Tibial nerve (tissue), 4 donors: Measurements from ENCODE around the gene TNRC18. TPM values are rescaled to one million over a fixed set of nuclear protein-coding genes. Genes with fewer than 3 reads are reported as not detected.

Experiments
- DNase-seq, 2 donors: peaks; one replicate each; pipeline ENCODE4 v3.0.0-alpha.2; 2019; ENCODE audit warnings: low spot score in 2 of 2
- H3K27ac ChIP-seq, 4 donors: fragments of 200-600 bp; sonication (generic) in 3 of 4; one replicate each; pipeline ENCODE4 v1.5.1; 2017 to 2019; ENCODE audit warnings: mild to moderate bottlenecking in 1 of 4
- H3K27me3 ChIP-seq, 2 donors: fragments of 200-600 bp; sonication (generic) in 1 of 2; one replicate each; pipeline versions ENCODE4 v1.5.1 to v1.6.0; 2017 to 2019
- H3K36me3 ChIP-seq, 3 donors: fragments of 200-600 bp; sonication (generic); one replicate each; pipeline ENCODE4 v1.5.1; 2018 to 2019
- H3K4me1 ChIP-seq, 4 donors: fragments of 200-600 bp; sonication (generic) in 3 of 4; one replicate each; pipeline ENCODE4 v1.5.1; 2017 to 2019
- H3K4me3 ChIP-seq, 4 donors: fragments of 200-600 bp; sonication (generic) in 3 of 4; one replicate each; pipeline ENCODE4 v1.5.1; 2017 to 2019; ENCODE audit warnings: mild to moderate bottlenecking in 1 of 4, moderate library complexity in 1 of 4
- H3K9me3 ChIP-seq, 4 donors: fragments of 200-600 bp; sonication (generic) in 3 of 4; one replicate each; pipeline ENCODE4 v1.5.1; 2017 to 2019
- CTCF ChIP-seq, 5 experiments: fragments of 200-600 bp in 3 of 5; fragments of 450-650 bp in 2 of 5; sonication (generic) in 3 of 5; IDR thresholded peaks; one replicate each; pipeline ENCODE4 v1.5.1; 2016 to 2019; ENCODE audit warnings: antibody characterized with exemption in 5 of 5, mild to moderate bottlenecking in 3 of 5, moderate library complexity in 2 of 5
- EP300 ChIP-seq, 2 donors: sonication (generic); formaldehyde crosslinking; IDR thresholded peaks; one replicate each; pipeline ENCODE4 v1.6.1; 2017; ENCODE audit warnings: antibody characterized with exemption in 2 of 2, mild to moderate bottlenecking in 1 of 2
- POLR2A ChIP-seq, 2 donors: fragments of 450-650 bp; IDR thresholded peaks; one replicate each; pipeline ENCODE4 v1.6.1; 2017; ENCODE audit warnings: antibody characterized with exemption in 2 of 2, mild to moderate bottlenecking in 2 of 2, moderate library complexity in 2 of 2
- WGBS, 2 donors: methylation state at CpG; one replicate each; pipeline ENCODE4 v1.1.5; 2018; 5-methylcytosine and 5-hydroxymethylcytosine counted together
- total RNA-seq, 4 donors: library from RNA; depleted of rRNA; stranded (reverse); fragments of >200 nt; gene quantifications; one replicate each; pipeline ENCODE4 v1.1.0, GENCODE V29; 2016

TNRC18 gene
- total RNA-seq, 4 donors from 2014 or later: 76.9 to 241 (median 147) TPM

- peaks cover 10 to 99% (median 40%) of the 10 kb centered on the region in 3 donors for H3K36me3 ChIP-seq
- no peak overlapping the region for H3K27ac ChIP-seq
- H3K4me3 ChIP-seq: no peak overlapping the region
- DNase-seq: no peak
- peaks cover 0 to 12% (median 0%) of the 10 kb centered on the region in 4 donors for H3K4me1 ChIP-seq
- peaks cover 0 to 44% (median 0%) of the 10 kb centered on the region in 4 donors for H3K9me3 ChIP-seq
- H3K27me3 ChIP-seq: no peaks in the 10 kb centered on the region
- 92 to 98% methylated on average over 4 to 13 of the region's 13 CpGs for WGBS, 2 donors
- TF ChIP-seq POLR2A (IDR thresholded peaks at IDR 0.05) (no peak), CTCF (IDR thresholded peaks at IDR 0.05) (no peak), EP300 (IDR thresholded peaks at IDR 0.05) (no peak)
Observed at GRCh38 chr7:5345171-5345570, 78.5 kb downstream of the TNRC18 start.

- Histone ChIP-seq H3K27me3 (no peaks in the 10 kb centered on the region), H3K27ac (no peak overlapping the region), H3K9me3 (peaks cover 0 to 44% (median 0%) of the 10 kb centered on the region in 4 donors), H3K4me3 (no peak overlapping the region), H3K4me1 (peaks cover 0 to 4% (median 0%) of the 10 kb centered on the region in 4 donors), H3K36me3 (peaks cover 10 to 99% (median 40%) of the 10 kb centered on the region in 3 donors)
- DNase-seq: no peak
- TF ChIP-seq CTCF (IDR thresholded peaks at IDR 0.05) (no peak), EP300 (IDR thresholded peaks at IDR 0.05) (no peak), POLR2A (IDR thresholded peaks at IDR 0.05) (no peak)
- WGBS, 2 donors: 91 to 98% methylated on average over 4 of the region's 4 CpGs
Observed at GRCh38 chr7:5344342-5344741, 79.3 kb downstream of the TNRC18 start.

GRCh38 chr7:5343884-5344283, 79.8 kb downstream of the TNRC18 start:
- H3K4me1 ChIP-seq: peaks cover 0 to 3% (median 0%) of the 10 kb centered on the region in 4 donors
- no peak for DNase-seq
- TF ChIP-seq CTCF (IDR thresholded peaks at IDR 0.05): no peak
- no peak for TF ChIP-seq POLR2A (IDR thresholded peaks at IDR 0.05)
- TF ChIP-seq EP300 (IDR thresholded peaks at IDR 0.05): no peak
- no peaks in the 10 kb centered on the region for H3K27me3 ChIP-seq
- peaks cover 0 to 44% (median 0%) of the 10 kb centered on the region in 4 donors for H3K9me3 ChIP-seq
- peaks cover 10 to 99% (median 40%) of the 10 kb centered on the region in 3 donors for H3K36me3 ChIP-seq
- 90 to 94% methylated on average over 2 of the region's 2 CpGs for WGBS, 2 donors
- H3K27ac ChIP-seq: no peak overlapping the region
- no peak overlapping the region for H3K4me3 ChIP-seq

DNA sequence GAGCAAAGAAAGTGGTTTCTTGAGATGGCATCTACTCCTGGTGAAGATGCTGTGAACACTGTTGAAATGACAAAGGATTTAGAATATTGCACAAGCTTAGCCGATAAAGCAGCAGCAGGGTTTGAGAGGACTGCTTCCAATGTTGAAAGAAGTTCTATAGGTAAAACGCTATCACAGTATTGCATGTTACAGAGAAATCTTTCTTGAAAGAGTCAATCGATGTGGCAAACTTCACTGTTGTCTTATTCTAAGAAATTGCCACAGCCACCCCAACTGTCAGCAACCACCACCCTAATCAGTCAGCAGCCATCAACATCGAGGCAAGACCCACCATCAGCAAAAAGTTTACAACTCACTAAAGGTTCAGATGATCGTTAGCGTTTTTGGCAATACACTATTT, 81.0 kb downstream of the TNRC18 start:
- no peak overlapping the region for H3K4me3 ChIP-seq
- 95 to 96% methylated on average over 6 of the region's 6 CpGs for WGBS, 2 donors
- no peaks in the 10 kb centered on the region for H3K27me3 ChIP-seq
- H3K4me1 ChIP-seq: no peaks in the 10 kb centered on the region
- no peak for DNase-seq
- peaks cover 0 to 54% (median under 1%) of the 10 kb centered on the region in 4 donors for H3K9me3 ChIP-seq
- no peak for TF ChIP-seq EP300 (IDR thresholded peaks at IDR 0.05)
- no peak for TF ChIP-seq POLR2A (IDR thresholded peaks at IDR 0.05)
- no peak overlapping the region for H3K27ac ChIP-seq
- peaks cover 10 to 99% (median 41%) of the 10 kb centered on the region in 3 donors for H3K36me3 ChIP-seq

- Histone ChIP-seq H3K4me3 (no peak overlapping the region), H3K36me3 (peaks cover 14 to 99% (median 46%) of the 10 kb centered on the region in 3 donors), H3K4me1 (no peaks in the 10 kb centered on the region), H3K27me3 (no peaks in the 10 kb centered on the region), H3K9me3 (peaks cover 0 to 72% (median 7%) of the 10 kb centered on the region in 4 donors), H3K27ac (no peak overlapping the region)
- no peak for TF ChIP-seq EP300 (IDR thresholded peaks at IDR 0.05)
- no peak for TF ChIP-seq CTCF (IDR thresholded peaks at IDR 0.05)
- no peak for TF ChIP-seq POLR2A (IDR thresholded peaks at IDR 0.05)
- DNase-seq: no peak
- WGBS, 2 donors: 95% methylated on average over 2 of the region's 2 CpGs
Observed at GRCh38 chr7:5339955-5340354, 83.7 kb downstream of the TNRC18 start.
